ENCODE results near the gene OR52E1.
"Not testable (repeated sequence)": the region's sequence is repeated elsewhere in the genome, so short reads cannot be mapped to it uniquely, and the experiment has no call there.

Gene OR52E1

GRCh38 chr11:5042091-5042490 is 27.3 kb upstream of the OR52E1 start:
- no peak overlapping the region for H3K4me3 ChIP-seq (ENCODE audit: low read depth, low read length)
- DNase-seq (ENCODE audit: low read depth), result no peak
- TF ChIP-seq POLR2A (IDR thresholded peaks at IDR 0.05; ENCODE audit: extremely low read depth, insufficient read length) (no peak), MYC (IDR thresholded peaks at IDR 0.05; ENCODE audit: low read depth, low read length) (no peak), CTCF (IDR thresholded peaks at IDR 0.05; ENCODE audit: low read depth, low read length) (no peak), MAX (IDR thresholded peaks at IDR 0.05; ENCODE audit: low read depth, low read length) (no peak)

GRCh38 chr11:5043380-5043779 is 26.0 kb upstream of the OR52E1 start:
- peak; percentile 30 for DNase-seq (ENCODE audit: low read depth)
- H3K4me3 ChIP-seq (ENCODE audit: low read depth, low read length), result no peak overlapping the region
- no peak for TF ChIP-seq CTCF (IDR thresholded peaks at IDR 0.05; ENCODE audit: low read depth, low read length)
- TF ChIP-seq MAX (IDR thresholded peaks at IDR 0.05; ENCODE audit: low read depth, low read length), result no peak
- no peak for TF ChIP-seq POLR2A (IDR thresholded peaks at IDR 0.05; ENCODE audit: extremely low read depth, insufficient read length)
- no peak for TF ChIP-seq MYC (IDR thresholded peaks at IDR 0.05; ENCODE audit: low read depth, low read length)

- DNase-seq (ENCODE audit: low read depth), result no peak
- TF ChIP-seq MYC (IDR thresholded peaks at IDR 0.05; ENCODE audit: low read depth, low read length) (no peak), MAX (IDR thresholded peaks at IDR 0.05; ENCODE audit: low read depth, low read length) (no peak), POLR2A (IDR thresholded peaks at IDR 0.05; ENCODE audit: extremely low read depth, insufficient read length) (no peak), CTCF (IDR thresholded peaks at IDR 0.05; ENCODE audit: low read depth, low read length) (no peak)
- H3K4me3 ChIP-seq (ENCODE audit: low read depth, low read length), result no peak within 1 kb of the TSS
Measured at GRCh38 chr11:5046226-5046625, 23.1 kb upstream of the OR52E1 start, which contains the start of gene OR52J3. Gene OR52J3, plus strand, starts transcription at chr11:5046526. Its CDS starts 0 bp downstream, at chr11:5046526.

- TF ChIP-seq MAX (IDR thresholded peaks at IDR 0.05; ENCODE audit: low read depth, low read length), result no peak
- no peak for TF ChIP-seq CTCF (IDR thresholded peaks at IDR 0.05; ENCODE audit: low read depth, low read length)
- no peak for TF ChIP-seq POLR2A (IDR thresholded peaks at IDR 0.05; ENCODE audit: extremely low read depth, insufficient read length)
- TF ChIP-seq MYC (IDR thresholded peaks at IDR 0.05; ENCODE audit: low read depth, low read length), result no peak
- no peak for DNase-seq (ENCODE audit: low read depth)
- no peak overlapping the region for H3K4me3 ChIP-seq (ENCODE audit: low read depth, low read length)
Measured at GRCh38 chr11:5046754-5047330, 22.5 kb upstream of the OR52E1 start.

DNA sequence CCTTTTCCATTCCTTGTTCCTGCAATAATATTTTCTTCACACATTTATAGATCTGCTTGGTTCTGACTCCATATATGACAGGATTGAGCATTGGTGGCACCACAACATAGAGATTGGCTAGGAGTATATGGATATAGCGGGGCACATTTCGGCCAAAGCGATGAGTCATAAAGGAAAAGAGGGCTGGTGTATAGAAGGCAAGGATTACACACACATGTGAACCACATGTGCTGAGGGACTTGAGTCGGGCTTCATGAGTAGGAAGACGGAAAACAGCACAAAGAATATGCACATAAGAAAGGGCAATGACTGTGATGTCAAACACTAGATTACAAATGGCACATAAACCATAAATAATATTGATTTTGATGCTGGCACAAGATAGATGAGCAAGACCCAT is 10.7 kb upstream of the OR52E1 start:
- not testable (repeated sequence) for DNase-seq (ENCODE audit: low read depth)

GRCh38 chr11:5059391-5059790 is 10.0 kb upstream of the OR52E1 start, which contains the start of gene OR52E2:
Gene OR52E2, minus strand, starts transcription at chr11:5059627. Its CDS starts 0 bp downstream, at chr11:5059627.
- H3K4me3 ChIP-seq (ENCODE audit: low read depth, low read length), result no peak within 1 kb of the TSS
- TF ChIP-seq MAX (IDR thresholded peaks at IDR 0.05; ENCODE audit: low read depth, low read length) (no peak), CTCF (IDR thresholded peaks at IDR 0.05; ENCODE audit: low read depth, low read length) (no peak)
- no peak for DNase-seq (ENCODE audit: low read depth)

More for the DNA sequence above, 10.7 kb upstream of the OR52E1 start:
- not testable (repeated sequence) for H3K4me3 ChIP-seq (ENCODE audit: low read depth, low read length)
